GM19023 (cell line): ENCODE results near the gene SRSF11.

Experiments
- ATAC-seq: cut with Tn5 transposase; IDR thresholded peaks from one replicate; pipeline ENCODE4 v1.9.1; 2021; ENCODE audit warnings: mild to moderate bottlenecking, moderate library complexity; ENCODE audit not compliant: unreplicated experiment

Gene SRSF11

DNA sequence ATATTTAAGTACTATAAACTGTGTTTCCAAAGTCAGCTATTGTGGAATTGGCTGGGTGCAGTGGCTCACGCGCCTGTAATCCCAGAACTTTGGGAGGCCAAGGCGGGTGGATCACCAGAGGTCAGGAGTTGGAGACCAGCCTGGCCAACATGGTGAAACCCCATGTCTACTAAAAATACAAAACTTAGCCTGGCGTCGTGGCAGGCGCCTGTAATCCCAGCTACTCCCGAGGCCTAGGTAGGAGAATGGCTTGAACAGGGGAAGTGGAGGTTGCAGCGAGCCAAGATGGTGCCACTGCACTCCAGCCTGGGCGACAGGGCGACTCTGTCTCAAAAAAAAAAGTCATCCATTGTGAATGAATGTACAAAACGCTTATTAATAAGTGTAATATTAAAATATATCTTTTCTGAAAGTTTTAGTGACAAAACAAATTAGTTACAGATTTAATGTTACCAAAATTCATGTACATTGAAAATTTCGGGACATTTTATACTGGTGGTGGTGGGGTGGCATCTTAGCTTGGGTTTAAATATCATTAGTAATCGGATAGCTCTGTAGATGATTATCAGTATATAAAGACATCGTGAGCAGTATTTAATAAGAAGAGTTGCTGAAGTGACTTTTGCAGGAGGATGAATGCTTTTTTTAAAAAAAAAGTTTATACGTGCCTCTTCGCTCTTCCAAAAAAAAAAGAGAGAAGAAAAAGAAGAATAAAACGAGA, 503 bp upstream of the SRSF11 start:
- no peak for ATAC-seq

GRCh38 chr1:70222716-70223235, 1.6 kb downstream of the SRSF11 start:
- ATAC-seq: no peak

DNA sequence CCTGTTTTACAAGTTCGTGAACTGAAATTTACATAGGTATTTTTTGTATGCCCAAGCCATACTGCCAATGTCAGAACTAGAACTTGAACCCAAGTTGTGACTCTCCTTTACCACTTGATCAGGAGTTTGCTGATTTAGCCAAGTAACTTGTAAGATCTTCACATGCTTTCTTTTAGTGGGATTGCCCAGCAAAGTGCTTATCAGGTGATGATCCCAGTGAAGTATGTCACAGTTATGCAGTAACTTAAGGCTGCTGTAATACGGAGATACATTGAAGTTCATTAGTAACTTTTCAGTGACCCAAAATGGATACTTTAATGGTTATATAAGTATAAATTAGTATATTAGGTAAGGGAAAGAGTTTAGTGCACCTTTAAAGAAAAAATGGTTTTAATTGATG, 3.8 kb downstream of the SRSF11 start:
- ATAC-seq: no peak

DNA sequence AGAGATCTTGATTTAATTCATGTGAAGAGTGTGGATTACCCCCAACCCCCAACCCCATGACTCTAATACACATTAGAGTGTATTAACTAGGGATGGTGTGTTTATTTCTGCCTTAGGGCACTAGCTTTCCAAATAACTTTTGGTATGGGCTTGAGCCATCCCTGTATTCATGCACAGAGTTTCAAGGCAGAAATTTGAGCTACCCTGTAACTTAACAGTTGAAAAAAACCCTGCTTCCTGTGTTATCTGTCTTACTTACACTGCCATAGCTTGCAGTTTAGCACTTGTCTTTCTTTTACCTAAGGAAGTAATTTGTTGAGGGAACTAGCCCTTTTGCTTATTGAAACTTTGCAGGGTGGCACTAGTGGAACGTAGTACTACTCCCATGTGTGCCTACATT, 6.3 kb downstream of the SRSF11 start:
- ATAC-seq: no peak

DNA sequence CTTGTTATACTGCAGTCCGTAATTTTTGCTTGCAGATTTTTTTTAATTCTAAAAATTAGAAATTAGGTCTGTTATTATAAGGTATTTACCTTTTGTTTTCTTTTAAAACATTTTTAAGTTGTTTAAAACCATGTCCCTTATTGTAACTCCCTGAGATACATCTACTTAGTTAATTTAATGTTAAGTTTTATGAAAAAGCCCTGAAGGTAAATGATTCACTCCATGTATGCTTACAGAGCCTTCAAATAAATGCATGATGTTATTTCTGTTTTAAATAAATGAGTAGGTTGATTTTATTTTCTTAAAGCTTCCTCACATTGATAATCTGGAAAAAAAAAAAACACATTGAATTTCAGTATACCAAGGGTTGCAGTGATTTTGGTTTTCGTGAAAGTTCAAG, 7.5 kb downstream of the SRSF11 start:
- no peak for ATAC-seq

DNA sequence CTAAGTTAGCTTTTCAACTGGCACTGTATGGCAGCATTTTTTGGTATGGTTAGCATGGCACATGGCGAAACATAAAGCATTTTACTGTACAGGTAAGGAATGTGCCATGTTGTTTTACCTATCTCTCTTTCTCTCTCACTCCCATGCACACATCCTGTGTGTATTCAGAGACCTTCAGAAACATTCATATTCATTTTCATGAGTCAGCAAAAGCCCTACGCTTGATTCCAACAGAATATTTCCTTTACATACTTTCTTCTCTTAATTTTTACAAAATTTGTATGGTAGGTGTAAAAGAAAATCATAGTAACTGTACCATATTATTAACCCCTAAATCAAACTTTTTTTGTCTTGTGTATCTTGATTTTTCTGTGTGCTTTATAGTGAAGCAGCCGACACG, 10.3 kb downstream of the SRSF11 start:
- no peak for ATAC-seq

GRCh38 chr1:70234733-70235132, 13.6 kb downstream of the SRSF11 start:
- ATAC-seq: no peak

DNA sequence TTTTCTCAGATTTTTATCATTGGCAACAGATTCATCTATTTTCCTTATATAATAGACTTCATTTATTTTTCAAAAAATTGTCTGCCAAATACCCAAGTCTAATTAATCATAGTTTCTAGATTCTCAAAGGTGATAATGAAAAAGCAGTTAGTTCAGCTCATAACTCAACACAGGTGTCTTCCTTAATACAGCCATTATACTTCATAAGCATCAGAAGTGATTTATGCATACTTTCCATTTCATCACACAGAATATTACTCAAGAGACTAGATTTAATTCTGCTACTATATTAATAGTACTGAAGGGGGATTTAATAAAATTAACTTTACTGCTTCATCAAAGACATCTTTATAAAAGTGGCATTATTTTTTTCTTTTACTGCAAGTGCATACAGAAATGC, 18.8 kb downstream of the SRSF11 start:
- no peak for ATAC-seq

DNA sequence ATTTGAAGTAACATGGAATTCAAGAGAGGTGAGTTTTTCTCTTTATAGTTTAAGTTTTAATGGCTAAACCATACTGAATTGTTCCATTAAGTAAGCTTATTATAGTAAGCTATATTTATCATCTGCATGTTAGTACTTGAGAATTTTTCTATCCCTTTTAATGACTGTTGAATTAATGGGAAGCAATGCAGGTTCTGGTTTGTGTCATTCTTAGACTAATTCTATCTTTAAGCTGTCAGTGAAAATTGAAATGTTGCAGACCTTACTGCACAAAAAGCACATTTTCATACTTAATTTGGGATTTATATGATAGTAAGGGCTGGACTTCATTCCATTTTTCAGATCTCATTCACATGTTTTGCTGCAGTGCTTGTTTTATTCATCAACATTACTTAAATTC, 25.9 kb downstream of the SRSF11 start:
- ATAC-seq: no peak

- ATAC-seq: no peak
Measured at GRCh38 chr1:70247768-70248167, 26.6 kb downstream of the SRSF11 start.

GRCh38 chr1:70248729-70249128, 27.5 kb downstream of the SRSF11 start:
- no peak for ATAC-seq

- ATAC-seq: no peak
Measured at GRCh38 chr1:70256664-70257063, 35.5 kb downstream of the SRSF11 start.

- ATAC-seq: no peak
Measured at GRCh38 chr1:70264839-70265238, 43.7 kb downstream of the SRSF11 start.

GRCh38 chr1:70265946-70266345, 44.8 kb downstream of the SRSF11 start:
- ATAC-seq: no peak

- no peak for ATAC-seq
Measured at GRCh38 chr1:70277875-70278274, 56.7 kb downstream of the SRSF11 start.

GRCh38 chr1:70278710-70279109, 57.5 kb downstream of the SRSF11 start:
- no peak for ATAC-seq

DNA sequence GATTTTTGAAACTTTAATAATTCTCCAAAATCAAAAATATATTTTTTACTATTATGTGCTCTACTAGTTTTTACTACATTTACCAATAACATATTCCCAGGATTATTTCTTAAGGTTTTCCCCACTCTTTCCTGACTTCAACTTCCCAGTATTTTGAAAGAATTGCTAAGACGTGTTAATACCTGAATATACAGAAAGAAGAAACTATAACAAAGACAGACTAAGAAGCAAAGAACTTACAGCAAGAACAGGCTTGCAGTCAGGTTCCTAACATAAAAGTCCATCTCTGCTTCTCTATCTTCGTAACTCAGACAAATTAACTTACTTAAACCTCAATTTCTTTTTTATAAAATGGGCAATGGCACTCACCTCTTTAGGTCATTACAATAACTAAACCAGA, 63.2 kb downstream of the SRSF11 start:
- ATAC-seq: no peak

DNA sequence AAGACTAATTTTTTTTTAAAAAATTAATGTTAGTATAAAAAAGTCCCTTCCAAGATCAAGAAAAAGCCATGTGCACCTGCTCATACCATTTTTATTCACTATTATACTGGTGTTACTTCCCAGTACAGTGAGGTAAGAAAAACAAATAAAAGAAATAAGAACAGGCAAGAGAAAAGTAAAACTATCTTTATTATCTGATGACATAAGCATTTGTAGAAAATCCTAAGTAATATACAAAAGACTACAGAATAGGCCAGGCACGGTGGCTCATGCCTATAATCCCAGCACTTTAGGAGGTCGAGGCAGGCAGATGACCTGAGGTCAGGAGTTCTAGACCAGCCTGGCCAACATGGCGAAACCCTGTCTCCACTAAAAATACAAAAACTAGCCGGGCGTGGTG, 65.3 kb downstream of the SRSF11 start:
- ATAC-seq: no peak

DNA sequence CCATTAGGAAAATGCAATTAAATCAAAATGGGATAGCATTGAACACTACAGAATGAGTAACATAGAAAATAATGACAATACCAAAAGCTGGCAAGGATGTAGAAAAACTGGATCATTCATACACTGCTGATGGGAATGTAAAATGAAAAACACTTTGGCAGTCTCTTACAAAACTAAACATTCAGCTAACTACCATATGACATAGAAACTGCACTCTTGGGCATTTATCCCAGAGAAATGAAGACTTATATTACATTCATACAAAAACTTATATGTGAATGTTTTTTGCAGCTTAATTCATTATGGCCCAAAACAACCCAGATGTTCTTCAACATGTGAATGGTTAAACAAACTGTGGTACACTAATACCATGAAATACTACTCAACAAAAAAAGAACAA, 67.0 kb downstream of the SRSF11 start:
- ATAC-seq: no peak

DNA sequence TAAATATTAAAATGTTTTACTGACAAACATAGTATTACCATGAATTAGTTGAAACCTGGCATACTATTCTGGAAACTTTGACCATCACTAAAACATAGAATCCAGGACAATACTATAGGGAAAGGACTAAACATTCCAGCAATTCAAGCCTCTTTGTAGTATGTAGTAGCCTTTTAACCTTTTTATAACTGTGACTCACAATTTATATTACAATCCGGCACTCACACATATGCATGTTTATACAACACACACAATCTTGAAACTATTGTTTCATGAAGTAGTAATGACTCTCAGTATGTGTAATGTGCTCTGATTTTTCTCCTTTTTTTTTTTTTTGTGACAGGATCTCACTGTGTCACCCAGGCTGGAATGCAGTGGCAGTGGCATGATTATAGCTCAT, 69.0 kb downstream of the SRSF11 start:
- ATAC-seq: no peak

DNA sequence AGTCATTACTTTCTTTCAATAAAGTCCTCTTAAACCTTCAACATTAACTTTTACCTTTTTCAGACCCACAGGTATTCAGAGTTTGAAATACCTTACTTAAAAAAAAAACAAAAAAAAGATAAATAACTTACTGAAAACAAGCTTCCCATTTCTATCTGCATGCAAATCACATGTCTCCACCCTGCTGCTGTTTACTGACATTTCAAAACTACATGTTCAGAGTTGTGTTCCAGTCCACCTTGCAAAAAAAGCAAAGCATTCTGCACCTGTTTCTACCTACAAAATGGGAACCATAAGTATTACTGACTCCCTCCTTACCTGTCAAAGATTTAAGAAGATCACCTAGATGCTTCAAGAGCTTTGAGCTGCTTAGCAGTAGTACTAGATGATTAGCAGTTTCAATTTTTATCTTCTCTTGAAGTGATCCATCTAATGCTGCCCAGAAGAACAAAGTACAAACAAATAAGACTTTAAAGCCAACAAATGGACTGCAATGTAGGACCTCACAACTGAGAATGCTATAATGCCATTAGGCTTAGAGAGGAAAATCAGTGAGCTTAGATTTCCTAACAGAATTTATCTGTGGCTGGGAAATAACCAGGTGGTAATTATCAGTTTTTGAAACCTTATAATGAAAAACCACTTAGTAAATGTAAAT, 72.1 kb downstream of the SRSF11 start:
- ATAC-seq: no peak

- ATAC-seq: no peak
Measured at GRCh38 chr1:70295749-70296148, 74.6 kb downstream of the SRSF11 start.

- no peak for ATAC-seq
Measured at GRCh38 chr1:70299472-70299871, 78.3 kb downstream of the SRSF11 start.
